ENCODE measurements around the gene AFF4.

The AFF4 gene

GRCh38 chr5:132853323-132853722 is 110.1 kb downstream of the AFF4 start:
- no peak overlapping the region for H3K4me3 ChIP-seq (ENCODE audit: low read depth, low read length)
- no peak for TF ChIP-seq MYC (IDR thresholded peaks at IDR 0.05; ENCODE audit: low read depth, low read length)
- no peak for TF ChIP-seq POLR2A (IDR thresholded peaks at IDR 0.05; ENCODE audit: extremely low read depth, insufficient read length)
- TF ChIP-seq MAX (IDR thresholded peaks at IDR 0.05; ENCODE audit: low read depth, low read length): no peak
- no peak for TF ChIP-seq CTCF (IDR thresholded peaks at IDR 0.05; ENCODE audit: low read depth, low read length)
- no peak for DNase-seq (ENCODE audit: low read depth)

GRCh38 chr5:132850066-132850465 is 113.4 kb downstream of the AFF4 start:
- no peak overlapping the region for H3K4me3 ChIP-seq (ENCODE audit: low read depth, low read length)
- TF ChIP-seq POLR2A (IDR thresholded peaks at IDR 0.05; ENCODE audit: extremely low read depth, insufficient read length) (no peak), MYC (IDR thresholded peaks at IDR 0.05; ENCODE audit: low read depth, low read length) (no peak), MAX (IDR thresholded peaks at IDR 0.05; ENCODE audit: low read depth, low read length) (no peak), CTCF (IDR thresholded peaks at IDR 0.05; ENCODE audit: low read depth, low read length) (no peak)
- no peak for DNase-seq (ENCODE audit: low read depth)

GRCh38 chr5:132849347-132849746 is 114.1 kb downstream of the AFF4 start:
- TF ChIP-seq POLR2A (IDR thresholded peaks at IDR 0.05; ENCODE audit: extremely low read depth, insufficient read length) (no peak), MYC (IDR thresholded peaks at IDR 0.05; ENCODE audit: low read depth, low read length) (no peak), MAX (IDR thresholded peaks at IDR 0.05; ENCODE audit: low read depth, low read length) (no peak), CTCF (IDR thresholded peaks at IDR 0.05; ENCODE audit: low read depth, low read length) (no peak)
- no peak overlapping the region for H3K4me3 ChIP-seq (ENCODE audit: low read depth, low read length)
- DNase-seq (ENCODE audit: low read depth): no peak

- no peak for DNase-seq (ENCODE audit: low read depth)
- H3K4me3 ChIP-seq (ENCODE audit: low read depth, low read length): no peak overlapping the region
- TF ChIP-seq CTCF (IDR thresholded peaks at IDR 0.05; ENCODE audit: low read depth, low read length): no peak
- TF ChIP-seq MYC (IDR thresholded peaks at IDR 0.05; ENCODE audit: low read depth, low read length): no peak
- TF ChIP-seq POLR2A (IDR thresholded peaks at IDR 0.05; ENCODE audit: extremely low read depth, insufficient read length): no peak
- no peak for TF ChIP-seq MAX (IDR thresholded peaks at IDR 0.05; ENCODE audit: low read depth, low read length)
Observed at GRCh38 chr5:132848270-132848669, 115.2 kb downstream of the AFF4 start.

- peak; percentile 47 for DNase-seq (ENCODE audit: low read depth)
- TF ChIP-seq POLR2A (IDR thresholded peaks at IDR 0.05; ENCODE audit: extremely low read depth, insufficient read length) (no peak), MAX (IDR thresholded peaks at IDR 0.05; ENCODE audit: low read depth, low read length) (no peak)
- H3K4me3 ChIP-seq (ENCODE audit: low read depth, low read length): no peak overlapping the region
Observed at GRCh38 chr5:132841305-132841704, 122.1 kb downstream of the AFF4 start.

- TF ChIP-seq MYC (IDR thresholded peaks at IDR 0.05; ENCODE audit: low read depth, low read length) (no peak), MAX (IDR thresholded peaks at IDR 0.05; ENCODE audit: low read depth, low read length) (no peak), CTCF (IDR thresholded peaks at IDR 0.05; ENCODE audit: low read depth, low read length) (no peak), POLR2A (IDR thresholded peaks at IDR 0.05; ENCODE audit: extremely low read depth, insufficient read length) (no peak)
- DNase-seq (ENCODE audit: low read depth): no peak
- H3K4me3 ChIP-seq (ENCODE audit: low read depth, low read length): no peak overlapping the region
Observed at GRCh38 chr5:132840896-132841295, 122.5 kb downstream of the AFF4 start.
